ENCODE data around the gene IFT81.
"Not testable (repeated sequence)": the region's sequence is repeated elsewhere in the genome, so short reads cannot be mapped to it uniquely, and the experiment has no call there.

Gene IFT81

GRCh38 chr12:110230655-110231054 lies 106.5 kb downstream of the IFT81 start:
- DNase-seq: no peak
- in situ Hi-C loops (cut with MboI; ENCODE audit: low pct_unique_long_range_greater_than_20kb, low sequenced_read_pairs): no loop called here

GRCh38 chr12:110233212-110233903 lies 109.2 kb downstream of the IFT81 start:
- in situ Hi-C loops (cut with MboI; ENCODE audit: low pct_unique_long_range_greater_than_20kb, low sequenced_read_pairs): no loop called here
- DNase-seq: no peak

GRCh38 chr12:110234331-110234751 lies 110.2 kb downstream of the IFT81 start:
- in situ Hi-C loops (cut with MboI; ENCODE audit: low pct_unique_long_range_greater_than_20kb, low sequenced_read_pairs): no loop called here
- DNase-seq: no peak

GRCh38 chr12:110234755-110235154 lies 110.6 kb downstream of the IFT81 start:
- DNase-seq: peak; percentile 26
- in situ Hi-C loops (cut with MboI; ENCODE audit: low pct_unique_long_range_greater_than_20kb, low sequenced_read_pairs): no loop called here

GRCh38 chr12:110235383-110235782 lies 111.2 kb downstream of the IFT81 start:
- no peak for DNase-seq

GRCh38 chr12:110243227-110243626 lies 119.1 kb downstream of the IFT81 start:
- in situ Hi-C loops (cut with MboI; ENCODE audit: low pct_unique_long_range_greater_than_20kb, low sequenced_read_pairs): no loop called here
- DNase-seq: no peak

More at GRCh38 chr12:110235383-110235782, 111.2 kb downstream of the IFT81 start:
- in situ Hi-C loops (cut with MboI; ENCODE audit: low pct_unique_long_range_greater_than_20kb, low sequenced_read_pairs): no loop called here

- DNase-seq: no peak
- in situ Hi-C loops (cut with MboI; ENCODE audit: low pct_unique_long_range_greater_than_20kb, low sequenced_read_pairs): no loop called here
Measured at GRCh38 chr12:110244372-110244771, 120.2 kb downstream of the IFT81 start.

GRCh38 chr12:110244829-110245228 lies 120.7 kb downstream of the IFT81 start:
- DNase-seq: no peak
- in situ Hi-C loops (cut with MboI; ENCODE audit: low pct_unique_long_range_greater_than_20kb, low sequenced_read_pairs): no loop called here

- in situ Hi-C loops (cut with MboI; ENCODE audit: low pct_unique_long_range_greater_than_20kb, low sequenced_read_pairs): no loop called here
- peak; percentile 59 for DNase-seq
Measured at GRCh38 chr12:110245369-110245772, 121.2 kb downstream of the IFT81 start.

GRCh38 chr12:110246636-110247339 lies 122.6 kb downstream of the IFT81 start:
- in situ Hi-C loops (cut with MboI; ENCODE audit: low pct_unique_long_range_greater_than_20kb, low sequenced_read_pairs): no loop called here
- no peak for DNase-seq

- in situ Hi-C loops (cut with MboI; ENCODE audit: low pct_unique_long_range_greater_than_20kb, low sequenced_read_pairs): no loop called here
- DNase-seq: no peak
Measured at GRCh38 chr12:110247340-110248095, 123.4 kb downstream of the IFT81 start.

GRCh38 chr12:110248096-110248447 lies 123.9 kb downstream of the IFT81 start:
- no peak for DNase-seq
- in situ Hi-C loops (cut with MboI; ENCODE audit: low pct_unique_long_range_greater_than_20kb, low sequenced_read_pairs): no loop called here

GRCh38 chr12:110249105-110249504 lies 124.9 kb downstream of the IFT81 start:
- in situ Hi-C loops (cut with MboI; ENCODE audit: low pct_unique_long_range_greater_than_20kb, low sequenced_read_pairs): no loop called here
- peak; percentile 46 for DNase-seq

- DNase-seq: no peak
Measured at GRCh38 chr12:110249716-110250225, 125.6 kb downstream of the IFT81 start.

GRCh38 chr12:110251381-110251780 lies 127.2 kb downstream of the IFT81 start:
- DNase-seq: no peak
- in situ Hi-C loops (cut with MboI; ENCODE audit: low pct_unique_long_range_greater_than_20kb, low sequenced_read_pairs): no loop called here

More at GRCh38 chr12:110249716-110250225, 125.6 kb downstream of the IFT81 start:
- in situ Hi-C loops (cut with MboI; ENCODE audit: low pct_unique_long_range_greater_than_20kb, low sequenced_read_pairs): no loop called here

- no peak for DNase-seq
- in situ Hi-C loops (cut with MboI; ENCODE audit: low pct_unique_long_range_greater_than_20kb, low sequenced_read_pairs): no loop called here
Measured at GRCh38 chr12:110252716-110253115, 128.6 kb downstream of the IFT81 start.

- DNase-seq: no peak
- in situ Hi-C loops (cut with MboI; ENCODE audit: low pct_unique_long_range_greater_than_20kb, low sequenced_read_pairs): no loop called here
Measured at GRCh38 chr12:110253176-110253575, 129.0 kb downstream of the IFT81 start.

- in situ Hi-C loops (cut with MboI; ENCODE audit: low pct_unique_long_range_greater_than_20kb, low sequenced_read_pairs): no loop called here
- no peak for DNase-seq
Measured at GRCh38 chr12:110254971-110255540, 130.9 kb downstream of the IFT81 start.

GRCh38 chr12:110255890-110256456 lies 131.8 kb downstream of the IFT81 start:
- in situ Hi-C loops (cut with MboI; ENCODE audit: low pct_unique_long_range_greater_than_20kb, low sequenced_read_pairs); DNase-seq: not testable (repeated sequence)

All from KBM-7 (cell line).